Raji (cell line): ENCODE data around the gene STRIT1.

Source experiments
- POLR2A ChIP-seq: IDR thresholded peaks from 2 replicates; pipeline ENCODE4 v1.6.1; 2011; ENCODE audit warnings: low read depth, low read length, control low read depth; ENCODE audit not compliant: insufficient read depth

The STRIT1 gene

DNA sequence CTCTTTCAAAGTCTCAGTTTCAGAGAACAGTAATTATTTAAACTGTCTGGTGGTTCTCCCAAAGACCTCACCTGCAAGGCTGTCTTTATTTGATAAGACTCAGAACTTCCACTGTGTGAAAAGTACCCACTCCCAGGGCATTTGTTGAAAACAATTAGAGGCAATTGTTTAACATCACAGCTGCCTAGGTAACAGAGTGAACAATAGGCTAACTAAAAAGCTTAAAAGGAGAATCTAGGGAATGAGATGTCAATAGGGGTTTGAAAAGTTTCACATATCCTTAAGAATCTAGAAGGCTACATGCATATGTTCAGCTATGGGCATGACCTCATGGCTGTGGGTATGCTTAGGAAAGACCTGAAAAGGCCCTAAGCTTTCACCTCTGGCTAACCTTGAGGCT is 2.9 kb upstream of the STRIT1 start:
- no peak for TF ChIP-seq POLR2A

DNA sequence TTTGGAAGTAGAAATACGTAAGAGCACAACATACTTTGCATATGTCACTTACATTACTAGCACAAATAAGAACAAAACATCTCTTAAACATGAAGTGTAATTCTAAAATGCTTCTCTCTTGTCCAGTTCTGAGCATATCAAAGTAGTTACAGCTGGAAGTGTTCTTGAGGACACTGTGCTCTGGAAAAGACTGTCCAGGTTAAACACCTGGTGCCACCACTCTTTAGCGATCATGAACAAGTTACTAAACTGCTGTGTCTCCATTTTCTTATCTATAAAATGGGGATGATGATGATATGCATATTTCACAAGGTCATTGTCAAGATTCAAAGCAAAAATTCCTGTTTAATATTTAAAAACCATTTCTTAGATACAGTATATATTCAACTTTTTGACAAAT is 790 bp downstream of the STRIT1 start:
- no peak for TF ChIP-seq POLR2A

DNA sequence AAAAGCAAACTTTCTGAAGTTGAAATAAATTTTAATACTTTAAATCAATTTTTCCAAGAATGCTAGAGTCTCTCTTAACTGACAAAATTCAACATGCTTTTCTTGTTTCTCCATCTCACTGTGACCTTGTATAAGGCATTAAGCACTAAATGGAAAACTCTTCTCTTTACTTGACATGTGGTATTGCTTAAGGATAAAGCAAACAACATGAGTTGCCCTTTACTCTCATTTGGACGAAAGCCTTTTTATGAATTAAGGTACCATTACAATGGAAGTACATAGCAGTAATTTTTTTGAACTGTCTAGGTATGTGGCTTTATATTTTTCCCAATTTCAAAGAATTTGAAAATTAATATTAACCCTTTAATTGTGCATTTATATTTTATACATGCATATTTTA is 1.4 kb downstream of the STRIT1 start:
- no peak for TF ChIP-seq POLR2A

DNA sequence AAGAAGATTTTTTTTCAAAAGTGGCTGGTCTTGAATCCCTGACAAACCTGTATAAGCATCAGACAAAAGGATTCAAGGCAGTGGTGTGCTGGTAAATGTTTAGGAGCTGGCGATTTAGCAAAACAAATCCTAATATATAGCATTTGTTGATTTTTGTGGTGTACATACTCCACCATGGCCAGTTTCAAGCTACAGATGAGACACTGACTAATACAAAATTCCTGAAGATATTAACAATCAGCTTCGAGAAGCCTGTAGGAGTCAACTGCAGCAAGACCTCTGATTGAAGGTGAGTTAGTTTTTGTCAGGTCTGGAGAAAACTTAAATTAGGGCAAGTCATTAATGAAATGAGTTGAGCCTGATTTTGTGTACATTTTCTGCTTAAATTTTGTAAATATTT is 6.7 kb downstream of the STRIT1 start:
- TF ChIP-seq POLR2A = no peak

DNA sequence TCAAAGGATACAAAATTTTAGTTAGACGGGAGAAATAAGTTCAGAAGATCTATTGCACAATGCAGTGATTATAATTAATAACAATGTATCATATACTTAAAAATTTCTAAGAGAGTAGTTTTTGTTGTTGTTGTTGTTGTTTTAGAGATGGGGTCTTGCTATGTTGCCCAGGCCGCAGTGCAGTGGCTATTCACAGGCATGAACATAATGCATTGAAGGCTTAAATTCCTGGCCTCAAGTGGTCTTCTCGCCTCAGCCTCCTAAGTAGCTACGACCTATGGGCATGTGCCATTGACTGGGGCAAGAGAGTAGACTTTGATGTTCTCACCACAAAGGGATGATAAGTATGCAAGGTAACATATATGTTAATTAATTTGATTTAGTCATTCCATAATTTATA is 7.5 kb downstream of the STRIT1 start:
- TF ChIP-seq POLR2A = no peak

DNA sequence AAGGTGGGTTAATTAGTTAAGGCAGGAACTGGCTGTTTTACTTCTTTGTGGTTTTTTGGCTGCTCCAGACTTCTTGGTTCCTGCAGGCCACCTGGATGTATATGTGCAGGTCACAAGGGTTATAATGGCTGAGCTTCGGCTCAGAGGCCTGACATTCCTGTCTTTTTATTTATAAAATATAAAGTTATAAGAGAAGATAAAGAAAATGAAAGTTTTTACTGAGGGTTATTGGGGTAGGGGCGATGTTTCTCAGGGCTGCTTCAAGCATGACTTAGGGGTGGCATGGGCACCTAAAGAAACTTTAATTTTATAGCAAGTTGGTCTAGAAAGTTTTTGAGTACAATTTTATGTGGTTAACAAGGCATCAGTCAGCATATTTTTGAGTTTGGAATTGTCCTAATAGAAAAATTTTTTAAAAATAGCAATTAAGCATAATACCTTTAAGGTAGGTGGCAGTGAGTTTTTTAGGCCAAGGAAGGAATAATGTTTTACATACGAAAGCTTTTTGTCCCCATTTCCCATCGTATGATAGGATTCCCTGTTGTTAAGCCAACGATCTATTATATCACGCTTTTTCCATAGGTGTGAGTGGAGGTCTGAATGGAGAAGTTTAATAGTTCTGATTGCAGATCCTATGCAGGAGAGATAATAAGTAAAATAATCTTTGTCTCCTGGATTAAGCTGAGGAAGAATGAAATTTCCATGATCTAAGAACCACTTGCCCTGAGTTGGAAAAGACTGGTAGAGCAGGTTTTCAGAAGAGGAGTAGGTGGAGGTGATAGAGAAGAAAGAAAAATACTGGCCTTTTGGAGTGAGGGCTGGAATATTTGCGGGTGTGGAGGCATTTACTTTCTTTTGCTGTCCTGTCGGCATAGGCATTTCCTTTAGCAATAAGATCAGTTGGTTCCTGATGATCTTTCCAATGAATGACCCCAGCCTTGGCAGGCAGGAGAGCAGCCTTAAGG is 10.1 kb downstream of the STRIT1 start:
- no peak for TF ChIP-seq POLR2A

DNA sequence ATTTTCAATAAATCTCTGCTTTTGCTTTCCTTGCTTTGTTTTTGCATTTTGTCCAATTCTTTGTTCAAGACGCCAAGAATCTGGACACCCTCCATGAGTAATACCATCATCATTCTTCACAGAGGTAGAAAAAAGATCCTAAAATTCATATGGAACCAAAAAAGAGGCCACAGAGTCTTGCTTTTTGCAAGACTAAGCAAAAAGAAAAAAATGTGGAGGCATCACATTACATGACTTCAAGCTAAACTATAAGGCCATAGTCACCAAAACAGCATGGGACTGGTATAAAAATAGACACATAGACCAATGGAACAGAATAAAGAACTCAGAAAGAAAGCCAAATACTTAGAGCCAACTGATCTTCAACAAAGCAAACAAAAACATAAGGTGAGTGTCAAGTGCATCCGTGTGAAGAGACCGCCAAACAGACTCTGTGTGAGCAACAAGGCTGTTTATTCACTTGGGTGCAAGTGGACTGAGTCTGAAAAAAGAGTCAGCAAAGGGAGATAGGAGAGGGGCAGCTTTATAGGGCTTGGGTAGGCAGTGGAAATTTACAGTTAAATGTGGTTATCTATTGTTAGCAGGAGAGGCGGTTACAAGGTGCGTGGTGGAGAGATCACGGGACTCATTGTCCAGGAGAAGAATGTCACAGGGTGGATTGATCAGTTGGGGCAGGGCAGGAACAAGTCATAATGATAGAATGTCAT is 10.9 kb downstream of the STRIT1 start:
- no peak for TF ChIP-seq POLR2A

DNA sequence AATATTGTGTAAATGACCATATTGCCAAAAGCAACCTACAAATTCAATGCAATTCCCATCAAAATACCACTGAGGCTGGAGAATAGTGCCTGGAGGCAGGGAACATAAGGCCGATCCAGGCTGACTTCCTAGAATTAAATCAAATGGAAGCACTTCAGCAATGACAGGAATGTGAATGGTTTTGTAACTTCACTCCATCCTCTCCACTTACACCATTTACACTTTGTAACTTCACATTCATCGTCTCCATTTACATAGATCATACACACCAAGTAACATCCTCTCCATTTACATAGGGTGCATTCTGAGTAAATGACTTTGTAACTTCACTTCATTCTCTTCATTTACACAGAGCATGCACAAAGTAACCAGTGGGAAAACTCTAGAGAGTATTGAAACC is 11.6 kb downstream of the STRIT1 start:
- TF ChIP-seq POLR2A = no peak

DNA sequence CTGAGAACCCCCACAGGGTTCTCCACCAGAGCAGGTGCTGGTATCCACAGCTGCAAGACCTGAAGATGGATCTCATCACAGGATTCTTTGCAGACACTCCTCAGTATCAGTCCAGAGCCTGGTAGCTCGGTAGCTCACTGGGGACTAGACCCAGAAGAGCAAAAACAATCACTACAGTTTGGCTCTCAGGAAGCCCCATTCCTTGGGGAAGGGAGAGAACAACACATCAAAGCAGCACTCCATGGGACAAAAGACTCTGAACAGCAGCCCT is 22.2 kb downstream of the STRIT1 start:
- TF ChIP-seq POLR2A = no peak

DNA sequence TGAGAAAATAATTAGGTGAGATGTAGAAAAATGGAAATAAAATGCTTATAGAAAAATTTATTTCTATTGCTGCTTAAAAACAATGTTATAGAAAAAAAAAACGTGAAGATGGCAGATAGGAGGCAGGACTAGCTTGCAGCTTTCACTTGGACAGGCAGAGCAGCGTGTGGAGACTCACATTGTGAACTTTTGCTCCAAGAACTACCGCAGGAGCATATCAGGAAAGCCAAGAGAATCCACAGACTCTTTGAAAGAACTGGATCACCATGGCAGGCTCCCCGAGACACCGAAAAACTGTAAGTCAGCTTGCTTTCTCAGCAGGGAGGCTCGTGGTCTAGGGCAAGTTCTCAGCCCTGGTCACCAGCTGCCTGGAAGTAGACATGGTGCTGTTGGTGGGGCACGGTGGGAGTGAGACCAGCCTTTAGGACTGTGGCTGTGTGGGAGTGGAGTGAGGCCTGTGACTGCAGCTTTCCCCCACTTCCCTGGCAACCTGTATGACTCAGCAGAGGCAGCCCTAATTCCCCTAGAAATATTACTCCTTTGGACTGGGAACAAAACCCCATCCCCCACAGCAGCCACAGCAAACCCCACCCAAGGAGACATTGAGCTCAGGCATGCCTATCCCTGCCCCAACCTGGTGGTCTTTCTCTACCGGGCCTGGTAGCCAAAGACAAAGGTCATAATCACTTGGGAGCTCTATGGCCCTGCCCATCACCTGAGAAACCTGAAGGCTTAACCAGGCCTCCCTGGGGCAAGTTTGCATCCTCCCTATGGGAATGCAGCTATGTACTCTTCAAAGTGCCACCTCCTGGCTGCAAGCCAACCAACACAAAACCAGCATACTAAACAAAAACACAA is 22.8 kb downstream of the STRIT1 start:
- TF ChIP-seq POLR2A = no peak

DNA sequence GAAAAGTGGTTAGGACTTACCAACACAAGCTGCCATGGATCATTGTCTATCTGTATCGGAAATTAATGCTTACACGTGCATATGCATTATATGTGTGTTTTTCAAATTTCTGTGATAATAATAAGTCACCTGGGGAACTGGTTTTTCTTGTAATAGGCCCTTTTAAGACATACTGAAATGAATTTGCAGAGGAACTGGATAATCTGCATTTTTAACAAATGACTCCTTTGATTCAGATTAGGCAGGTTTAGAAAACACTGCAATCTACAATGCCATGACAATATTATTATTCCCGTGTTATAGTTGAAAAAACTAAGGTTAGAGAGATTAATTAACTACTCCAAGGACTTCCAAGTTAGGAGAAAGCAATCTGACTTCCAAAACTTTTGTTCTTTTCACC is 23.4 kb downstream of the STRIT1 start:
- TF ChIP-seq POLR2A = no peak

DNA sequence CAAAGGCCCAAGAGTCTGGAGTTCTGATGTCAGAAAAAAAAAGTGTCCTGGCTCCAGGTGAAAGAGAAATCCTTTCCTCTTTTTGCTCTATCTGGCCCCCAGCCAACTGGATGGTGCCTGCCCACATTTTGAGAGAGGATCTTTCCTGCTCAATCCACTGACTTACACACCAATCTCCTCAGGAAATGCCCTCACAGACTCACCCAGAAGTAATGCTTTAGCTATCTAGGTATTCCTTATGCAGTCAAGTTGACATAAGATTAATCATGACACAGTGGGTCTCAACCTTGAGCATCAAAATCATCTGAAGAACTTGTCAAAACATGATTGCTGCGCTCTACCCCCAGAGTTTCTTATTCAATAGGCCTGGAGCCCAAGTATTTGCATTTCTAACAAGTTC is 31.2 kb downstream of the STRIT1 start:
- no peak for TF ChIP-seq POLR2A

DNA sequence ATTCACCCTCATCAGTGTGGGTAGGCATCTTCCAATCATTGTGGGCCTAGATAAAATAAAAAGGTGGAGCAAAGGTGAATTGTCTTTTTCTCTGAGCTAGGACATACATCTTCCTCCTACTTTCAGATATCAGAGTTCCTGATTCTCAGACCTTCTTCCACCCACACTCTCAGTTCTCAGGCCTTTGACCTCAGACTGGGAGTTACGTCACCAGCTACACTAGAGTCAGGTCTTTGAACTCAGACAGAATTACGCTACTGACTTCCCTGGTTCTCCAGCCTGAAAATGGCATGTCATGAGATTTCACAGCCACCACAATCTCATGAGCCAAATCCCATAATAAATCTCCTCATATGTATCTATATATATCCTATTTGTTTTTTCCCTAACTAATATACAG is 39.0 kb downstream of the STRIT1 start:
- no peak for TF ChIP-seq POLR2A

DNA sequence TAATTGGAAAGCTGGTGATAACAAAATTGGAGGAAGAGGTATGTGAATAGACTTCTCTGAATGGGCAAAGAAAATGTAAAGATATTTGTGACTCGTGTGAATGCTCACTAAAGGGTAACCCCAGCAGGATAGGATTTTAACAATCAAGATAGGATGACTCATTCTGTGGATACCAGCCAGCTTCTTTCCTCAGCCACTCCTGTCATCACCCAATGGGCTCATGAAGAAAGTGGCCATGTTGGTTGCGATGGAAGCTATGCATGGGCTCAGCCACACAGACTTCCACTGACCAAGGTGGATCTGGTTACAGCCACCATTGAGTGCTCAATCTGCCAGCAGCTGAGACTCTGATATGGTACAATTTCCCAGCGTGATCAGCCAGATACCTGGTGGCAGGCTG is 40.9 kb downstream of the STRIT1 start:
- TF ChIP-seq POLR2A = no peak

DNA sequence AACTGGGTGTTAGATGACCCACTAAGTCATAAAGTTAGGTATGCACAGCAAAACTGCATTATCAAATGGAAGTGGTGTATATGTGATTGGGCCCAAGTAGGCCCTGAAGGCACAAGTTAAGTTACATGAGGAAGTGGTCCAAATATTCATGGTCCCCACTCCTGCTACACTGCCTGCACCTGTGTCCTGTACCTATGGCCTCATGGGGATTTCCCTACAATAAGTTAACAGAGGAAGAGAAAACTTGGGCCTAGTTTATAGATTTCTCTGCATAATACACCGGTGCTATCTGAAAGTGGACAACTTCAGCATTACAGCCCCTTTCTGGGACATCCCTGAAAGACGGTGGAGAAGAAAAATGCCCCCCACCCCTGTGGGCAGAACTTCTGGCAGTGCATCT is 41.5 kb downstream of the STRIT1 start:
- TF ChIP-seq POLR2A = no peak
